Adrenal gland (tissue), 5 donors: Measurements from ENCODE around the gene NEGR1.

Source experiments
- POLR2A ChIP-seq, 2 donors: fragments of 450-650 bp; IDR thresholded peaks; one replicate each; pipeline ENCODE4 v1.6.1; 2017; ENCODE audit warnings: antibody characterized with exemption in 2 of 2, mild to moderate bottlenecking in 2 of 2, moderate library complexity in 1 of 2
- TF ChIP-seq, protein P1 (sequence below), 6 experiments: fragments of 450-650 bp in 4 of 6; fragments of 200-600 bp in 2 of 6; sonication (generic) in 1 of 6; IDR thresholded peaks; 1 replicate in 5 of 6; 2 replicates in 1 of 6; pipeline versions ENCODE4 v1.5.1 to v1.8.0; 2016 to 2021; ENCODE audit warnings: antibody characterized with exemption in 6 of 6, mild to moderate bottlenecking in 2 of 6, moderate library complexity in 1 of 6
- donor health status: DM: no; HTN: no; CAD: no.

DNA sequence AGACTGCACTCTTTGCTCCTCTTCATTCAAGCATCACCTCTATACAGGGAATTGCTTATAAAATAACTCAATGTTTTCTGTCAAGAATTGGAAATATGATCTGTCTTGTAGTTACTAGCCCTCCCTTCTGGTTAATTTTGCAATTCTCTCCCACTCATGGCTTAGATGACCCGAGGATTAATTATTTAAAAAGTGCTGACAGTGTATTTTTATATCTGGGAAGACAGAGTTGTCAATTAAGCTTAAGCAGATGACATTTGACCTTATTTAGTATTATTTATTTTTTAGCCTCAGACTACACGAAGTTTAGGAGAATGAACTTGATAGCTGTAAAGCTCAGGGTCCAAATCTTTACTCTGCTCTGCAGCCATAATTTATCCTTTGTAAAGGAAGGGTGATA lies 538.5 kb downstream of the NEGR1 start:
- TF ChIP-seq, protein P1, sequence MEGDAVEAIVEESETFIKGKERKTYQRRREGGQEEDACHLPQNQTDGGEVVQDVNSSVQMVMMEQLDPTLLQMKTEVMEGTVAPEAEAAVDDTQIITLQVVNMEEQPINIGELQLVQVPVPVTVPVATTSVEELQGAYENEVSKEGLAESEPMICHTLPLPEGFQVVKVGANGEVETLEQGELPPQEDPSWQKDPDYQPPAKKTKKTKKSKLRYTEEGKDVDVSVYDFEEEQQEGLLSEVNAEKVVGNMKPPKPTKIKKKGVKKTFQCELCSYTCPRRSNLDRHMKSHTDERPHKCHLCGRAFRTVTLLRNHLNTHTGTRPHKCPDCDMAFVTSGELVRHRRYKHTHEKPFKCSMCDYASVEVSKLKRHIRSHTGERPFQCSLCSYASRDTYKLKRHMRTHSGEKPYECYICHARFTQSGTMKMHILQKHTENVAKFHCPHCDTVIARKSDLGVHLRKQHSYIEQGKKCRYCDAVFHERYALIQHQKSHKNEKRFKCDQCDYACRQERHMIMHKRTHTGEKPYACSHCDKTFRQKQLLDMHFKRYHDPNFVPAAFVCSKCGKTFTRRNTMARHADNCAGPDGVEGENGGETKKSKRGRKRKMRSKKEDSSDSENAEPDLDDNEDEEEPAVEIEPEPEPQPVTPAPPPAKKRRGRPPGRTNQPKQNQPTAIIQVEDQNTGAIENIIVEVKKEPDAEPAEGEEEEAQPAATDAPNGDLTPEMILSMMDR (IDR thresholded peaks at IDR 0.05): no peak
- no peak for TF ChIP-seq POLR2A (IDR thresholded peaks at IDR 0.05)
